GM19239 (cell line): Measurements from ENCODE around the gene POLR2J.
"Not testable (repeated sequence)": the region's sequence is repeated elsewhere in the genome, so short reads cannot be mapped to it uniquely, and the experiment has no call there.

ENCODE experiments used
- DNase-seq: peaks from one replicate; pipeline ENCODE4 v3.0.0; 2011; ENCODE audit warnings: low spot score; ENCODE audit not compliant: insufficient read length
- FAIRE-seq: peaks from 2 replicates; lab custom pipeline; 2011; peaks lifted over from hg19 to GRCh38; lab: Jason Lieb, UNC

The POLR2J gene

DNA sequence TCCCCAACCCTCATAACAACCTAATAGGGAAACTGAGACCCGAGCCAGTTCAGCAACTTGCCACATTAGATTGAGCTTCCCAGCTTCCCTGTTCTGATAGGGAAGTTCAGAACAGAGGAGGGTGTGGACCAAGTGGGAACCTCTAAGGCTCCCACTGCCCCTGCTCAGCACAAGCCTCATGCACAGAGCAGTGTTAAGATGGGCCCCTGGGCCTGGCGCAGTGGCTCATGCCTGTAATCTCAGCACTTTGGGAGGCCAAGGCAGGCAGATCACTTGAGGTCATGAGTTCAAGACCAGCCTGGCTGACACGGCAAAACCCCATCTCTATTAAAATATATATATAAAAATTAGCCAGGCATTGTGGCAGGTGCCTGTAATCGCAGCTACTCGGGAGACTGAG is 18.6 kb upstream of the POLR2J start:
- DNase-seq, FAIRE-seq: not testable (repeated sequence)

DNA sequence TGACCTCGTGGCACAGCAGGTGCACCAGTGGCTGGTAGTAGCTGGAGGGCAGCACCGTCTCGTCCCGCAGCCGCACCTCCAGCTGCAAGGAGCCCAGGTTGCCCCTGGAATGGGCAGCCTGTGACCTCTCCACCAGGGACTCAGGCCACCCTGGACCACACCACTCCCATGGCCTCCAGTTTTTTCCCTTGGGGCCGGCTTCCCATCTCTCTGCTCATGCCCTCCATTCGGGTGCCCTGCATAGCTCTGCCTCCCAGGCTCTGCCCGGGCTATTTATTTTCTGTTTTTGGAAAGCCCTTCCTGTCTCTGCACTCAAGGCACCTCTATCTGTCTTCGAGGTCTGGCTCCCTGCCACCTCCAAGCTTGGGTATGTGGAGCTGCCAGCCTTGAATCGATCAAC is 18.1 kb upstream of the POLR2J start:
- not testable (repeated sequence) for FAIRE-seq, DNase-seq

DNA sequence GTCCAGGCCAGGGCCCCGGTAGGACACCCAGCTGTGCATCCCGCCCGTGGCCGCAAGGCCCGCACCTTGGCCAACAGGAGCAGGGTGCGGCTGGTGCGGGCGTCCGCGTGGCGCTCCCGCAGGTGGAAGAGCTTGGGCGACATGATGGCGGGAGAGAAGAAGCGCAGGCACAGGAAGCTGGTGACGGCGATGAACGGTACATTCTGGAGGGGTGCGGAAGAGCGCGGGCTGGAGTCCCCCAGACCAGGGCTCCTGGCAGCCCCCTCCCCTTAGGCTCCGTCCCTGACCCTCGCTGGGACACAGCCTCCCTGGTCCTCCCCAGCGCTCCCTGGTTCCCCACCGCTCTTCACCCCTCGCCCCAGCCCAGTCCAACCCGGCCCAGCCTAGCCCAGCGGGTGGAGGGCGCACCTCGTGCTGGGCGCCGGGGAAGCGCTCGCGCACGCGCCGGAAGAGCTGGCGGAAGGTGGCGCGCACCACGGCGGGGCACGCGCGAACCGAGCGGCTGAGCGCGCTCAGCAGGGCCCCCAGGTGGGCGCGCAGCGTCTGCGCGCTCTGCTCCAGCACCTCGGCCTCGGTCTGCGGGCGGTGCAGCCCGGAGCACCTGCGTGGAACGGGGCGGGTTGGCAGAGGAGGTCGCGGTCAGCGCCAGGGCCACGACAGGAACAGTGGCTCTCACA is 15.9 kb upstream of the POLR2J start:
- DNase-seq, FAIRE-seq: not testable (repeated sequence)

DNA sequence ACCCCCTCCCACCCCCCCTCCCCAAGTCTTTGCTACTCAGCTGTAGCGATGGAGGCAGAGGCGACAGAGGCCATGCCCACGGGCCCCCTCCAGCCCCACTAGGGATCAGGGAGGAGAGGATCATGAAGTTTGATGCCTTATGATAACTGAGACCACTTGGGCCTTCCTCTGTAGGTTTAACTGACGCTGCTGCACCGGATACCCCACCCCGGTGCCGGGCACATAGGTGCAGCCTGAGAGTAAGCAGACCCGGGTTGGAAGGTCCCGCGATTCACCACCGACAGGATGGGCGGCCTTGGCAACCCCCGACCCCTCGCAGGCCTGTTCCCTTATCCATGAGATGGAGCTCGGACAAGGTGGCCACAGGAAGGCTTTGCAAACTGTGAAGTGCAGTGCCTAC is 15.3 kb upstream of the POLR2J start:
- not testable (repeated sequence) for FAIRE-seq, DNase-seq

DNA sequence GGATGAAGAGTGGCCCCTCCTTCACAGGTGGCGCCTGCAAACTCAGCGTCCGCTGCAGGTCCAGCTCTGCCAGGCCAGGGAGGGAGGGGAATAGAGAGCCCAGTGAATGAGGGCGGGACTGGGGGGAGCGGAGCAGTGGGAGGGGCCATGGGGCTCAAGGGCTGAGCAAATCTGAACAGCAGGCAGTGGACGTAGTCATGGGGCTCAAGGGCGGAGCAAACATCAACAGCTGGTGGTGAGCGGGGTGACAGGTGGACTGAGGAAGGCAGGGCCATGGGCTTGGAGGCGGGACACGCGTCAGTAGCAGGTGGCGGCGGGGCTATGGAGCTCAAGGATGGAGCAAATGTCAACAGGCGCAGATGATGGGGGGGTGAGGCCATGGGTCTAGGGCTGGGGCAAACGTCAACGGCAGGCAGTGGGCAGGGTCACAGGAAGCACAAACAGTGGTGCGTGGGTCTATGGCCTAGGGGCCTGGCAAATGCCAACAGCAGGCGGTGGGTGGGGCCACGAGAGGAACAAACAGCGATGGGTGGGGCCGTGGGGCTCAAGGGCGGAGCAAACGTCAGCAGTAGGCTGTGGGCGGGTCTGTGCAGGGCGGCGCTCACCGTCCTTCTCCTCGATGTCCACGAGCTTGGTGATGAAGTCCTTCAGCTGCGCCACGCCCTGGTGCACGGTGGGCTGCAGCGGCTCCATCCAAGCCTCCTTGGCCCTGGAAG is 14.7 kb upstream of the POLR2J start:
- not testable (repeated sequence) for DNase-seq, FAIRE-seq

DNA sequence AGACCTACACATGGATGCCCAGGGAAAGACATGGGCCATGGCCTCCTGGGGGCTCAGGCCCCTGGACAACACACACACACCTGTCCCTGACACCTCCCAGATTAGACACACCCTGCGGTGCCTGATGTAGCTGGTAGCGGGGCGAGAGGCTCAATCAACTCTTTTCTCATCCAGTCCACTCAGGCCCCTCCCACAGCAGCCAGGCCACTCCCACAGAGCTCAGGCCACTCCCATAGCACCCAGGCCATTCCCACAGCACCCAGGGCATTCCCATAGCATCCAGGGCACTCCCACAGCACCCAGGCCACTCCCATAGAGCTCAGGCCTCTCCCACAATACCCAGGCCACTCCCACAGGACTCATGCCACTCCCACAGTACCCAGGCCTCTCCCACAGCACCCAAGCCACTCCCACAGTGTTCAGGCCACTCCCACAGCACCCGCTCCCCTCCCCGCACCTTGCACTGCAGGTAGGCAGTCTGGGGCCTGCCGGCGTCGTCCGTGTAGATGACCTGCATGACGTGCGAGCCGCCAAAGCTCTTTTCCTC is 11.9 kb upstream of the POLR2J start:
- not testable (repeated sequence) for DNase-seq, FAIRE-seq

DNA sequence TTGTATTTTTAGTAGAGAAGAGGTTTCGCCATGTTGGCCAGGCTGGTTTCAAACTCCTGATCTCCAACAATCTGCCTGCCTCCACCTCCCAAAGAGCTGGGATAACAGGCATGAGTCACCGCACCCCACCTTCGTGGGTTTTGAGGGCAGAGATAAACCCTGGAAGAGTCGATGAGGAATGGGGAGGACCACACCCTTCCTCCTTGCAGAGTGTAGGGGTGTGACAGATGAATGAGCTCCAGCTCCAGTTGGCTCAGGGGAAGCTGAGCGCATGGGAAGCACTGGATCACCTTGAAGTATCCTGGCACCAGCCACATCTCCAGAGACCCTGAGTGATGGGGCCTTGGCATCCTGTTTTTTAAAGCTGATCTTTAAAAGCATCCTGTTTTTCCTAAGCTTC is 5.6 kb upstream of the POLR2J start:
- FAIRE-seq, DNase-seq: not testable (repeated sequence)

DNA sequence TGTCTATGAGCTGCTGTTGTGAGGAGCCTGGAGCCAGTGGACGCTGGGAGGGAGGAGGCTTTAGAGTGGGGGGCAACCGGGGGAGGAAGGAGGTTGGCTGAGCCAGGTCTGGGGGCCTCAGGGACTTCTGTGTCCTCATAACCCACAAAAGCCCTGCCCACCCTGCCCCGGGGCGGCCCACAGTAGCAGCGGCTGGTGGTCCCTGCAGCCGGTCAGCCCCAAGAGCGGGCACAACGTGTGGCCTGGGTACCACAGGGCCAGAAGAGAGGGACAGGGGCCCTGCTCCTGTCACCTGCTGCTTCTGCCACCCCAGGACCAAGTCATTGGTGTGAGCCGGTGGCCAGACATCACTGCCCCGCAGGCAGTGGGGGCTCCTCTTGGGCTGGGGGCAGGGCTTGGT is 3.2 kb upstream of the POLR2J start:
- not testable (repeated sequence) for FAIRE-seq, DNase-seq

DNA sequence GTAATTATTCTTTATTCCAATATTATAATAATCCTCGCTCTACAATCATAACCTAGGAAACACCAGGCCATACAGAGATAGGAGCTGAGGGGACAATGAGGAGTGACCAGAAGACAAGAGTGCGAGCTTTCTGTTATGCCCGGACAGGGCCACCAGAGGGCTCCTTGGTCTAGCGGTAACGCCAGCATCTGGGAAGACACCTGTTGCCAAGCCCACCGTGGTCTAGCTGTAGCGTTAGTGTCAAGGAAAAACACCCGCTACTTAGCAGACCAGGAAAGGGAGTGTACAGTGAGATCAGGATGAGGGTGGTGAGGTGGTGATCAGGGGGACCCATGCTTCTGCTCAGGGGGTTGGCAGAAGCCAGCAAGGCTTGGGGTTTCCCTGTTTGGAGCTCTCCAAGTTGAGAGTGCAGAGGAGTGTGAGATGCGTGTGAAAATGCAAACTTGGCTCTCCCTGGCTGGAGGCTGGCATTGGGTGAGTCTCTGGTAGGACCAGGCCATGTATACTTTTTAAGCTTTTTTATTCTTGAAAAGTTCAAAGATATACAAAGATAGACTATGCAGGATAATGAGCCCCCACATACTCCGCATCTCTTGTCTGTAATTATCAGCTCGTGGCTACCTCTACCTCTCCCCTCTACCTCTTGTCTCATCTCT is 1.4 kb upstream of the POLR2J start:
- DNase-seq, FAIRE-seq: not testable (repeated sequence)

DNA sequence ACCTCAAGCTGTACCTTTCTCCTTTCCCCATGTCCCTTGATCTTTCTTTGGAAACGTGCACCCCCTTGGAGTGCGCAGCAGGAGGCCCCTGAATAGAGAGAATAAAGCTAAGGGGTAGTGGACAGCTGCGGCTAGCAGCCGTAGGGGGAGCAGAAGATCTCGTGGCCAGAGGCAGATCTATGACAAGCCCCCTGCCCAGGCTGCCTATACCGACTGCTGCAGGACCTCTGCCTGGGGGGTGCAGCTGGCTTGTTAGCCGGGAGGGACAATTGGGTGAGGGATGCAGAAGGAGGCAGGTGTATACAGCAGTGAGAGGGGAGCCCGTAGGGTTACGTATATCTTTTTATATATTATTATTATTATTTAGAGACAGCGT is 475 bp upstream of the POLR2J start:
- not testable (repeated sequence) for FAIRE-seq, DNase-seq

DNA sequence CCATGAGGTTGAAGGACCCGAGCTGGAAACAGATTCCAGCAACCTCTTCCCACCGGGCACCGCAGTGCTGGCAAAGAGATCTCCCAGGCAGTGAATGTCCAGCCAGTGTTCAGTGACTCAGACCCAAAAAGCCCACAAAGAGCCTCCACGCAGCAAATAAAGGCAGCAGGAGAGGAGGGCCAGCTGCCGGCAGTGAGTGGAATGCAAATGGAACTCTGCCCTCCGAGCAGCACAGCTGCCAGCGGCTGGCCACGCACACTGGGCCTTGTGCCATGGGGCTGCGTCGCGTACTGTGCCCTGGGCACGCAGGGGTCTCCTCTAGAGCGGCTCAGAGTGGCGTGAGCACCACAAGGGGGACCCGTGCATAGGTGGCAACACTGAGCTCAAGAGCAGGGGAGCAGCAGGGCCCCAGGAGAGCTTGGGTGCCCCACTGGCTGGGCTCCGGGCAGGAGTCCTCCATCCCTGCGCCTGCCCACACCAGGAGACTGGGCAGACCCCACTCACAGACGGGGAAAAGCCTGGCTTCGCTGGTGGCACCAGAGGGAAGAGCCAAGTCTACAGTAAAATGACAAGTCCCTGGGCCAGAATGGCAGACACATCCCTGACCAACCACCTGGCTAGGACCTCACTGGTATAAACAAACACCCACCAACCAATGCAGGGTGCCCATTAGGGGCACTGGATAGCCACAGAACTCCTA is 3.8 kb downstream of the POLR2J start:
- DNase-seq, FAIRE-seq: not testable (repeated sequence)

DNA sequence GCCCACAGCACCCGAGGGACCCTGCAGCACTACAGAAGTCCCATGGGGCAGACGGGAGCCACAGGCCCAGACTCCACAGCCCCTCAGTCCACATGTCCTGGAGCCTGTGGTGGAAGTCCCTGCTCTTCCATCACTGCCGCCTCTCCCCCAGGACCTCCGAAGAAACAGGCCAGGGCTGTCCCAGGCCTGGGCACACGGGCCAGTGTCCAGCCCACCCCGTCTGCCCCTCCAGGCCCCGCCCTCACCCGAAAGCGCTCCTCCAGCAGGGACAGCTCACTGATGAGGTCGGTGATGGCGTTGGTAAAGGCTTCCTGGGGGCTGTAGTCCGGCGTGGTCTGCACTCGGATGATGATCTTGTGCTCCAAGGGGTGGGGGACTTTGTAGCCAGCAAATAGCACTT is 4.6 kb downstream of the POLR2J start:
- FAIRE-seq, DNase-seq: not testable (repeated sequence)

DNA sequence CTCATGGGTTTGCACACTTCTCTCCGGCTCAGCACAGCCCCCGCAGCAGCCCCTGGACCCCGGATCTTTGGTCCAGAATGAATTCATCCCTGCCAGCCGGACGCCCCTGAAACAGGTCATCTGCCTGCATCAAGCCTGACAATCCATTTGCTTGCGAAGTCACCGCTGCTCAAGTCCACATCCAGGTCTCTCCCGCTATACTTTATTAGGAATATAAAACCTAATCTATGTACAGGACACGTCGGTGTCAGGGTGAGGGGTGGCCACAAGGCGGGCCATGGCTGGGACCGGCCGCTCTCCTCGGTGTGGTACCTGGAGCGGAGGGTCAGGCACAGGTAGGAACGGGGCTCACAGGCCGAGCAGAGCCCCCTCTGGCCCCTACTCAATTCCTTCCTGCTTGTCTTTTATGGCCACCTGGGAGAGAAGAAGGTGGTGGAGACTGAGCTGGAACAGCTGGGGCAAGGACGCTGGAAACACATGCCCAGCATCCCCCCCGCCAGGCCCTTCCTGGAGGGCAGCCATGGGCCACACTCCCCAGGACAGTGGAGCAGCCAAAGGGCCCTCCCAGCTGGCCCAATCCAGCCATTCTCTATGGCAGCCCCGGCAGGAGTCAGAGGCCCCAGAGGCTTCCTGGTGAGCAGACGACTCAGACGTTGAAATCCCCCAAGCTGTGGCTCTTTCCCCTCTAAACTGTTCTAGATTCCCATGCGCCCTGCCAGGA is 5.3 kb downstream of the POLR2J start:
- no peak for FAIRE-seq
- no peak for DNase-seq

DNA sequence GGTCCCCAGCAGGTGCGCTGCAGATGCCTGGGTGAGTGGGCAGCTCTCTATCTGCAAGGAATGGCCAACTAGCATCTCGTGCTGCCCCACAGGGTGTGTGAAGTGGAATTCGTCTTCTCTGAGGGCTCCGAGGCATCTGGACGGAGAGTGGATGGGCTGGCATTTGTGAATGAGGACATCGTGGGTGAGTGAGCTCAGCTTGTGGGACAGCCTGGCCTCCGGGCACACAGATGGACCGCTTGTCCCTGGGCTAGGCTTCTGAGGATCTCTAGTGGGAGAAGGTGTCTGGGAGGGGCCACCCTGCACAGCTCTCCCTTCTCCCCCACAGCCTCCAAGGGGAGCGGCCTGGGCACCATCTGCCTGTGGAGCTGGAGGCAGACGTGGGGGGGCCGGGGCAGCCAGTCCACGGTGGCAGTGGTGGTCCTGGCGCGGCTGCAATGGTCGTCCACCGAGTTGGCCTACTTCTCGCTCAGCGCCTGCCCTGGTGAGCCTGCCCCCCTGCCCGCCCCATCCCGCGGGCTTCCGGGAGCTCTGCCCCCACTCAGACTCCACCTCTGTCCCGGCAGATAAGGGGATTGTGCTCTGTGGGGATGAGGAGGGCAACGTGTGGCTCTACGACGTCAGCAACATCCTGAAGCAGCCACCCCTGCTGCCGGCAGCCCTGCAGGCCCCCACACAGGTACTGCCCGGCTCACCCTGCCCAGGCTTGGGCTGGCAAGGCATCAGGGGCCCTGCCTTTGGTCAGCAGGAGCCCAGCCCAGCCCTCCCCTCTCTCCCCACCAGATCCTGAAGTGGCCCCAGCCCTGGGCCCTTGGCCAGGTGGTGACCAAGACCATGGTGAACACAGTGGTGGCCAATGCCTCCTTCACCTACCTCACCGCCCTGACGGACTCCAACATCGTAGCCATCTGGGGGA is 6.3 kb downstream of the POLR2J start:
- FAIRE-seq = no peak
- no peak for DNase-seq

DNA sequence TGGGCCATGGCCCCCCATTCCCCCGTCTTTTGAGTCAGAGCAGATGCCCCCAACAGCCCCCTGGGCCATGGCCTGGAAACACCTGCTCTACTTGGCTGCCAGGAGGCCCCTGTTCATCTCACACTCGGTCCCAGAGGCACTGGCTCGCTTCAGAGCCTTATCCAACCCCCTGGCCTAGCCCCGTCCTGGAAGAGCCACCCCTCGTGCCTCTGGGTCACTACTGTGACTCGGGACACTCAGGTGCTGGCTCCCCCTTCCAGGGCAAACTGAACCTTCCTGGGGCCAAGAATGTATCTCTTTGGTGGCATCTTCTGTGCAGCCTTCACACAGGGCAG is 7.0 kb downstream of the POLR2J start:
- no peak for DNase-seq
- FAIRE-seq = no peak

DNA sequence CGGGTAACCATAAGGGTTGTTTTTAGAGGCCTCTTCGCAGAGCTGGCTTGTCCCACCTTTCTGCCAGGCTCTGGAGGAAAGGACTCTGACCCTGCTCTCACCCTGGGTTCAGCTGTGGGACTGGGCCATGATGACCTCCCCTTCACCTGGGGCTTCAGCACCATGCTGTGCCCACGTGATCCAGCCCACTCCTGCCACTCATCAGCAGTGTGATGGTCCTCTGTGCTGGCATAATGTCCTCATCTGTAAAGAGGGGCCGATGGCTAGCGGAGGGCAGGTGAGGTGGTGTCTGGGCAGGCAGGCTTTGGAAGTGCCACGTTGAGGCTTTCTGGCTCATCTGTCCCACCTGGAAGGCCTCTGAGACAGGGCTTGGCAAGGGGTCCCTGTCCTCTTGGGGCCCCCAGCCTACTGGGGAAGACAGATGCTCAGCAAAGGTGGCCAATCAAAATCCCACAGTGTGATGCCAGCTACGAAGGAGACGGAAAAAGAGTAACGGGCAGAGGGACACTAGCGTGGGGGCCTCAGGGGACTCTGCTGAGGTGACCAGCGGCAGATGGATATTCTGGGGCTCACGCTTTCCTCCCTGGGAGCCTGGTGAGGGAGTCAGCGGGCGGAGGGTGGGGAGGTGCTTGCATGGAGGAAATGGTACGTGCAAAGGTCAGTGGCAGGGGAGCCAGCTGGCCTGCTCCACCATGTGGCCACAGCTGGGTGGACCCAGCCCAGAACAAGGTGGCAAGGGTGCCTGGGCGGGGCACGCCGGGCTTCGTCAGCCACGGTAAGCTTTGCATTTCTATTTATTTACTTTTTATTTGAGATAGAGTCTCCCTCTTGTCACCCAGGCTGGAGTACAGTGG is 8.5 kb downstream of the POLR2J start:
- FAIRE-seq (no peak), DNase-seq (no peak)

DNA sequence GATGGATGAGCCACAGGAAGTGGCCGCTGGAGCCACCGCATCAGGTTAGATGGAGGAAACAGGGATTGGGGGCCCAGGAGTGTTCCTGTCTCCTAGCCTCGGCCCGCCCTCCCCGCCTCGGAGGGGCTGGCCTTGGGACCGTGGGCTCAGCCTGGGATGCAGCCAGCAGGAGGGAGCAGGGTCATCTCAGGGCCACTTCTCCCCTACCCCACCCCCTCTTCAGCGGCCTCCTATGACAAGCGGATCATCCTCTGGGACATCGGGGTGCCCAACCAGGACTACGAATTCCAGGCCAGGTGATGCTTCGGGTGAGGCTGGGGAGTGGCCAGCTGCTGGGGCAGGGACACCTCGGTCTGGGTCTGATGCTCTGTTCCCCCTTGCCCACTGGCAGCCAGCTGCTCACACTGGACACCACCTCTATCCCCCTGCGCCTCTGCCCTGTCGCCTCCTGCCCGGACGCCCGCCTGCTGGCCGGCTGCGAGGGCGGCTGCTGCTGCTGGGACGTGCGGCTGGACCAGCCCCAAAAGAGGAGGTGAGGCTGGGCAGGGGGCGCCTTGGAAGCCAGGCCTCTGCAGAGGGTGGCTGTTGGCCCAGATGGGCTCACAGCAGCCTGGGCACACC is 9.3 kb downstream of the POLR2J start:
- no peak for FAIRE-seq

More for the DNA sequence above, 9.3 kb downstream of the POLR2J start:
- DNase-seq = no peak
